ENCODE results near the gene CEPT1. TPM values are rescaled to one million over a fixed set of nuclear protein-coding genes. Genes with fewer than 3 reads are reported as not detected.

Gene CEPT1
- total and polyA plus RNA-seq, 2 of the 4 experiments (the other 2 are of a cell fraction): 13.3 to 27.4 TPM

- H2BK5ac ChIP-seq (ENCODE audit: low read depth, low read length, poor library complexity, severe bottlenecking): no peak overlapping the region
- H2AK5ac ChIP-seq (ENCODE audit: low read depth, low read length): no peak overlapping the region
- H3K9ac ChIP-seq (ENCODE audit: low read depth, low read length): no peak overlapping the region
- DNase-seq (no peak), ATAC-seq (ENCODE audit: low read depth) (no peak)
- H2BK15ac ChIP-seq (ENCODE audit: low read depth, low read length): no peak overlapping the region
- no peaks in the 10 kb centered on the region for H4K20me1 ChIP-seq (ENCODE audit: insufficient read depth, low read length)
- ChIA-PET POLR2A (ENCODE audit: unreplicated experiment) (no interaction called here), CTCF (no interaction called here)
- intact Hi-C loops (cut with micrococcal nuclease) (loop anchor here (5.0 kb wide), 1 partner anchor 121 kb away; no protein-coding TSS in a partner anchor), in situ Hi-C loops (cut with MboI; ENCODE audit: low sequenced_read_pairs) (no loop called here), dilution Hi-C loops (cut with HindIII; ENCODE audit: low sequenced_read_pairs, unreplicated experiment) (no loop called here)
- H4K5ac ChIP-seq (ENCODE audit: low read depth, low read length): no peak overlapping the region
- no peaks in the 10 kb centered on the region for H3K9me1 ChIP-seq (ENCODE audit: insufficient read depth, low read length)
- no peak overlapping the region for H3K23ac ChIP-seq (ENCODE audit: low read depth, low read length)
- no peak overlapping the region for H3K4me2 ChIP-seq (ENCODE audit: low read depth, low read length)
- H4K8ac ChIP-seq (ENCODE audit: low read depth in 2 of 2, low read length in 2 of 2): no peak overlapping the region
- H3K56ac ChIP-seq (ENCODE audit: extremely low read depth, insufficient read depth, low read length): no peak overlapping the region
- 80% methylated on average over 1 of the region's 4 CpGs; no CpG with 5 or more reads in 1 of the 2 experiments for WGBS, 2 experiments (ENCODE audit: extremely low coverage in 2 of 2, insufficient read length in 1 of 2)
- H3K9me3 ChIP-seq (ENCODE audit: control insufficient read depth, insufficient read depth, low read length): no peaks in the 10 kb centered on the region
- H3K27ac ChIP-seq (ENCODE audit: insufficient read depth, low read length): no peak overlapping the region
- no peaks in the 10 kb centered on the region for H3K4me1 ChIP-seq (ENCODE audit: control insufficient read depth, insufficient read depth, low read length)
- no peak overlapping the region for H3K4me3 ChIP-seq (ENCODE audit: insufficient read depth, low read depth, low read length)
- H3K4ac ChIP-seq (ENCODE audit: low read depth, low read length): no peak overlapping the region
- TF ChIP-seq NFE2L2 (IDR thresholded peaks at IDR 0.05; ENCODE audit: low read depth, low read length): no peak
- TF ChIP-seq ELK1 (IDR thresholded peaks at IDR 0.05; ENCODE audit: borderline replicate concordance, low read depth, low read length): no peak
- TF ChIP-seq, protein P1, sequence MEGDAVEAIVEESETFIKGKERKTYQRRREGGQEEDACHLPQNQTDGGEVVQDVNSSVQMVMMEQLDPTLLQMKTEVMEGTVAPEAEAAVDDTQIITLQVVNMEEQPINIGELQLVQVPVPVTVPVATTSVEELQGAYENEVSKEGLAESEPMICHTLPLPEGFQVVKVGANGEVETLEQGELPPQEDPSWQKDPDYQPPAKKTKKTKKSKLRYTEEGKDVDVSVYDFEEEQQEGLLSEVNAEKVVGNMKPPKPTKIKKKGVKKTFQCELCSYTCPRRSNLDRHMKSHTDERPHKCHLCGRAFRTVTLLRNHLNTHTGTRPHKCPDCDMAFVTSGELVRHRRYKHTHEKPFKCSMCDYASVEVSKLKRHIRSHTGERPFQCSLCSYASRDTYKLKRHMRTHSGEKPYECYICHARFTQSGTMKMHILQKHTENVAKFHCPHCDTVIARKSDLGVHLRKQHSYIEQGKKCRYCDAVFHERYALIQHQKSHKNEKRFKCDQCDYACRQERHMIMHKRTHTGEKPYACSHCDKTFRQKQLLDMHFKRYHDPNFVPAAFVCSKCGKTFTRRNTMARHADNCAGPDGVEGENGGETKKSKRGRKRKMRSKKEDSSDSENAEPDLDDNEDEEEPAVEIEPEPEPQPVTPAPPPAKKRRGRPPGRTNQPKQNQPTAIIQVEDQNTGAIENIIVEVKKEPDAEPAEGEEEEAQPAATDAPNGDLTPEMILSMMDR (conservative IDR thresholded peaks at IDR 0.05; ENCODE audit: low read depth, low read length): no peak
- TF ChIP-seq BHLHE40 (IDR thresholded peaks at IDR 0.05; ENCODE audit: low read depth, low read length): no peak
- no peak for TF ChIP-seq SMC3 (IDR thresholded peaks at IDR 0.05; ENCODE audit: low read depth, low read length)
- TF ChIP-seq, protein P2, sequence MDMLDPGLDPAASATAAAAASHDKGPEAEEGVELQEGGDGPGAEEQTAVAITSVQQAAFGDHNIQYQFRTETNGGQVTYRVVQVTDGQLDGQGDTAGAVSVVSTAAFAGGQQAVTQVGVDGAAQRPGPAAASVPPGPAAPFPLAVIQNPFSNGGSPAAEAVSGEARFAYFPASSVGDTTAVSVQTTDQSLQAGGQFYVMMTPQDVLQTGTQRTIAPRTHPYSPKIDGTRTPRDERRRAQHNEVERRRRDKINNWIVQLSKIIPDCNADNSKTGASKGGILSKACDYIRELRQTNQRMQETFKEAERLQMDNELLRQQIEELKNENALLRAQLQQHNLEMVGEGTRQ (IDR thresholded peaks at IDR 0.05; ENCODE audit: low read depth, low read length): no peak
- no peak for TF ChIP-seq MAFK (IDR thresholded peaks at IDR 0.05; ENCODE audit: low read depth, low read length)
- no peak for TF ChIP-seq MAZ (IDR thresholded peaks at IDR 0.05; ENCODE audit: borderline replicate concordance, low read depth, low read length)
- TF ChIP-seq RFX5 (IDR thresholded peaks at IDR 0.05; ENCODE audit: low read depth, low read length): no peak
- no peak for TF ChIP-seq RCOR1 (IDR thresholded peaks at IDR 0.05; ENCODE audit: insufficient replicate concordance, low read length)
- no peak for TF ChIP-seq CHD1 (IDR thresholded peaks at IDR 0.05; ENCODE audit: low read depth, low read length)
- TF ChIP-seq POLR2A (IDR thresholded peaks at IDR 0.05; ENCODE audit: low read depth, low read length): no peak
- TF ChIP-seq FOS (IDR thresholded peaks at IDR 0.05; ENCODE audit: low read depth, low read length): no peak
- TF ChIP-seq CEBPB (IDR thresholded peaks at IDR 0.05; ENCODE audit: low read depth, low read length): no peak
- no peak for TF ChIP-seq RAD21 (IDR thresholded peaks at IDR 0.05; ENCODE audit: low read length)
- TF ChIP-seq MXI1 (IDR thresholded peaks at IDR 0.05; ENCODE audit: borderline replicate concordance, low read depth, low read length): no peak
- H4K91ac ChIP-seq (ENCODE audit: insufficient read depth, low read depth, low read length): no peak overlapping the region
- H2AK9ac ChIP-seq (replicated peaks; ENCODE audit: low read depth, low read length, poor library complexity): no peak overlapping the region
- no peak overlapping the region for H3K18ac ChIP-seq (ENCODE audit: low read depth, low read length)
- H3K36me3 ChIP-seq (ENCODE audit: control insufficient read depth, insufficient read depth, low read length): peaks cover 4% of the 10 kb centered on the region
- no peak overlapping the region for H2AFZ ChIP-seq (replicated peaks; ENCODE audit: low read length, poor library complexity)
- H3K79me1 ChIP-seq (ENCODE audit: low read depth in 1 of 2, low read length in 2 of 2): peaks cover 5 to 15% of the 10 kb centered on the region in 2 experiments; a peak in 3 of 4 replicates
- H3K27me3 ChIP-seq (ENCODE audit: control insufficient read depth, insufficient read depth, low read length): no peaks in the 10 kb centered on the region
- no TSS peak for BruUV-seq (replicated peaks)
- H2BK20ac ChIP-seq (ENCODE audit: low read depth, low read length): no peak overlapping the region
- H3K14ac ChIP-seq (replicated peaks; ENCODE audit: low read depth, low read length): no peak overlapping the region
- no peak overlapping the region for H2BK120ac ChIP-seq (ENCODE audit: low read depth, low read length)
These were observed 23.3 kb downstream of the CEPT1 start for GRCh38 chr1:111163363-111163762.

All from IMR-90 (cell line).